ENCODE data around the gene USH1C.

Gene USH1C

GRCh38 chr11:17568944-17569343 lies 24.7 kb upstream of the USH1C start:
- no peak for DNase-seq

GRCh38 chr11:17564687-17565042 lies 20.4 kb upstream of the USH1C start:
- no peak for DNase-seq

- no peak for DNase-seq
These were observed 19.9 kb upstream of the USH1C start for GRCh38 chr11:17563961-17564686.

- no peak for DNase-seq
These were observed 19.0 kb upstream of the USH1C start for GRCh38 chr11:17563231-17563646.

- no peak for DNase-seq
These were observed 17.3 kb upstream of the USH1C start for GRCh38 chr11:17561526-17561925.

GRCh38 chr11:17561111-17561415 lies 16.8 kb upstream of the USH1C start:
- DNase-seq = no peak

- DNase-seq = no peak
These were observed 16.3 kb upstream of the USH1C start for GRCh38 chr11:17560281-17561110.

- no peak for DNase-seq
These were observed 15.3 kb upstream of the USH1C start for GRCh38 chr11:17559341-17560087.

- no peak for DNase-seq
These were observed 14.7 kb upstream of the USH1C start for GRCh38 chr11:17558916-17559315.

GRCh38 chr11:17558025-17558780 lies 14.0 kb upstream of the USH1C start:
- DNase-seq = no peak

GRCh38 chr11:17556999-17557398 lies 12.8 kb upstream of the USH1C start:
- no peak for DNase-seq

GRCh38 chr11:17554487-17554886 lies 10.3 kb upstream of the USH1C start:
- no peak for DNase-seq

- DNase-seq = no peak
These were observed 9.0 kb upstream of the USH1C start for GRCh38 chr11:17553249-17553546.

- DNase-seq = no peak
These were observed 8.4 kb upstream of the USH1C start for GRCh38 chr11:17552392-17553248.

- DNase-seq = no peak
These were observed 7.8 kb upstream of the USH1C start for GRCh38 chr11:17552041-17552355.

- DNase-seq = no peak
These were observed 7.3 kb upstream of the USH1C start for GRCh38 chr11:17551347-17552040.

GRCh38 chr11:17550450-17551346 lies 6.5 kb upstream of the USH1C start:
- DNase-seq = no peak

GRCh38 chr11:17548444-17548843 lies 4.2 kb upstream of the USH1C start:
- DNase-seq = no peak

- no peak for DNase-seq
These were observed 3.7 kb upstream of the USH1C start for GRCh38 chr11:17547932-17548331.

- no peak for DNase-seq
These were observed 2.9 kb upstream of the USH1C start, which contains the start of gene OTOG for GRCh38 chr11:17547051-17547577. TSS of gene OTOG (plus strand) at chr11:17547259. CDS start at chr11:17547373, 114 bp downstream.

Measured in effector CD4-positive, alpha-beta T cell (primary cell).